HG03039 (cell line): ENCODE results near the gene AZU1.

Experiments
- ATAC-seq: cut with Tn5 transposase; IDR thresholded peaks from one replicate; pipeline ENCODE4 v1.9.1; 2021; ENCODE audit warnings: mild to moderate bottlenecking, moderate library complexity; ENCODE audit not compliant: unreplicated experiment

AZU1 gene

DNA sequence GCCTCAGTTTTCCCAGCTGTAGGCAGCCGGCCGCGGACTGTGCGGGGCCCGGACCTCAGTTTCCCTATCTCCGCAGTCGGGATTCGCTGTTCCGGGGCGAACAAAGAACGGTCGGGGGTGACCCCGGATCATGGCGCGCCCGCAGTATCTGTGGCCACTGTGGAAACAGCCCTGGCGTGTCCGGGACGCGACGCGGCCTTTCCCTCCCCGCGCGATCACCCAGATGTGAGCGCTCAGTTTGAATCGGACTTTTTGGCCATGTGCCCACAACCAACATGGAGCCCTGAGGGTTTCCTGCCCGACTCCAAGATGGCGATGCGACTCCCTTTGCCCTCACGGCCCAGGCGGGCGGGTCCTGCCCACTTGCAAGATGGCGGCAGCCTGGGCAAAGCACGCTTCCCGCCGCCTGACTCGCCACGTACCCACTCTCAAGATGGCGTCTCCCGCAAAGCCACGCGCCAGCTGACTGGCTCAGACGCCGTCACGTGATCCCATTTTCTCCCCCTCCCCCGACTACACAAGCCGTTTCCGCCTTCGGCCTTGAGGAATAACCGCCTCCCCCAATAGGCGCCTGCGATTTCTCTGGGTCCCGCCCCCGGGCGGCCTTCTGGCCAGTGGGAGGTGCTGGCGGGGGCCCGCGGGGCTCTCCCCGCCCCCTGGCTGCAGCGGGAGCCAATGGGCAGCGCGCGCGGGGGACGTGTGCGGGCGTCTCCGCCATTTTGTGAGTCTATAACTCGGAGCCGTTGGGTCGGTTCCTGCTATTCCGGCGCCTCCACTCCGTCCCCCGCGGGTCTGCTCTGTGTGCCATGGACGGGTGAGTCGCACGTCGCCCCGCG, 30.7 kb upstream of the AZU1 start, which contains the start of gene PTBP1:
Gene PTBP1, plus strand, starts transcription at position 761 of the 836 bp plus-strand sequence. Its CDS starts 46 bp downstream, at position 807.
- ATAC-seq = peak; percentile 70

DNA sequence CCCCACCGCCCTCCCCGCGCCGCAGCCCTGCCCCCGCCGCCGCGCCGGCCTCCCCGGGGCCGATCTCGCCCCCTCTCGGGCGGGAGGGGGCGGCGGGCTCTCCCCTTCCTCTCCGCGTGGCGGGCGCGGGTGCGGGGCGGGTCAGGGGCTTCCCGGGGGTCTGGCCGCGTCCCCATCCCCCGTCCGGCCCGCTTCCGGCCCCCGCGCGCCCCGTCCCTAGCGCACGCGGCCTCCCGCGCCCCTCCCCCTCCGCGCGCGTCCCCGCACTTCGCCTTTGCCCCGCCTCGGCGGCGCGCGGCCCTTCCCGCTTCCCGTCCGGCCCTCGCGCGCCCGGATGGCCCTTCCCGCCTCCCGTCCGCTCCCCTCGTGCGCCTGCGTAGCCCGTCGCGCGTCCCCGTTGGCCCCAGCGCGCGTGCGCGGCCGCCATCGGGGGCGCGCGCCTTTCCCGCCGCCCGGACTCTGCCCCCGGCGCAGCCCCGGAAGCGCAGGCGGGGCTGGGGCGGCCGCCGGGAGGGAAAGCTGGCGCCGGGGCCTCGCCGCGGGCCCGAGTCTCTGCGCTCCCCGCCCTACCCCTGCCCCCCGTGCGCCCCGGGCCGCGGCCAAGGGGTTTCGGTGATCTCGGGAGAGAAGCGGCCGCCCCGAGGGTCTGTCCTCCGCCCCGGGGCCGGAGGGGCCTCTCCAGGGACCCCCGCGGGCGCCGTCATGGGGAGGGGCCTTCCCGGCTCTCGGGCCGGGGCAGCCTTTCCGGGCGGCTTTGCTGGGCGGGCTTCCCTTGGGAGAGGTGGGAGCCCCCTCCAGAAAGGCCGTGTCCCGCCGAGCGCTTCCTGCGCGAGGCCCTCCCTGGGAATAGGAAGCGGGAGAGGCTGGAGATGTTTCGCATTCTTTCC, 29.9 kb upstream of the AZU1 start:
- peak; percentile 37 for ATAC-seq

DNA sequence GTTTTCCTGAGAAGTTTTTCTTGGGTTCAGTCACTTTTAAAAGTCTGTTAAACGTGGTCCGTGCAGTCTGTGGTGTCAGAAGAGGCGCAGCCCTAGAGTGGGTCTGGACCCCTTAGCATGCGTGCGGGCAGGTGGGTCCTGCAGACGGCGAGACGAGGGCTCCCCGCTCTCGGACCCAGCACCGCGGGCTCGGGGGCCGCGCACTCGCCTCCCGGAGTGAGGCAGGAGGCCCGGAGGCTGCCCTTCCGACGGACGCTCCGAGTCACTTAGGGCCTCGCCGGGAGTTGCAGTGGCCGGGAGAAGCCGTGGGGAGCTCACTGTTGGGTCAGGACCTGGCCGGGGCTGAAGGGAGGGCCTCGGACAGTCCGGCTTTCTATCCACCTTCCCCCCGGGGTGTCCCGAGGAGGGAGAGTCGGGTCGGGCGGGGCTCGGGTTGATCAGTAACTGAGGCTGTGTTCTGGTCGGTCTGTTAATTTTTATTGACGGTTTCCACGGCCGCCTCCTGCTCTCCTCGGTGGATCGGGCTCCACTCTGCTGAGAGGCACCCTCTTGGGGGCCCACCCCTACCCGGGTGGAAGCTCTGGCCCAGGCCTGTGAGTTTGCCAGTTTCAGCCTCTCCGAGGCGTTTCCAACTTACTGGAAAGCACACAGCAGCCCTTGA, 29.1 kb upstream of the AZU1 start:
- ATAC-seq = no peak

- no peak for ATAC-seq
Observed at GRCh38 chr19:799076-799881, 28.4 kb upstream of the AZU1 start.

GRCh38 chr19:800360-801029, 27.1 kb upstream of the AZU1 start:
- no peak for ATAC-seq

DNA sequence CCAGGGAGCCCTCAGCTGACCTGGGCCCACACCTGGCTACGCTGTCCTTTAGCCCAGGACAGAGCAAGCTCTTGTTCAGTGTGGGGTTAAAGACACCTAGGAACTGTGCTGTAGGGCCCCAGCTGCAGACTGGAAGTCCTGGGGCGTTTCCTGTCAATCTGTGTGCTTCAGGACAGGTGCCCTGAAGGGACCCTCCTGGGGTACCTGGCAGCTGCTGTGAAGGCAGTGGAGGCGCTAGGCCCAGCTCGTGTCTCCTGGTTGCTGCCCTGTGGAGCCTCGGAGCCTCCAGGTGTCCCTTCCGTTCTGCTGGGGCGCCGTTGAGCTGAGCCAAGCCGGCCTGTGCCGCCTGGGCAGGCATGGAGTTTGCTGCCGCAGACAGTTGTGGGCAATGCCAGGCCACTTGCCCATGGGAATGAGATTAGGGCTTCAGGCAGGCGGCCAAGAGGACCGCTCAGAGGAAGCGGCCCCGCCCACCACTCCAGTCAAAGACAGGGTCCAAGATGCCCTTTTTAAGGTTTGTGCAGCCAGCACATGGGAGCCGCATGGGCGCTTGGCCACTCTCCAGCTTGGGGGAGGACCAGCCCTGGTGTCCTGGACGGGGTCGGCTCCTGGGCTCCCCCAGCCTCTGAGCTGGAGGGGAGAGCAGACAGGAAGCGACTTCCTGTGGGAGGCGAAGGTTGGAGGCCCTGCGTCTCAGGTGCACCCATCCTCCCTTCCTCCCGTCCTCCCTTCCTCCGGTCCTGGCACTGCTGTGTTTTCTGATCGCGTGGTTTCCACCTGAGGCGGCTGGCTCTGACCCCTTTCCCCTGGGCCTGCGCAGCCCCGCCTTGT, 26.4 kb upstream of the AZU1 start:
- no peak for ATAC-seq

- no peak for ATAC-seq
Observed at GRCh38 chr19:801861-802497, 25.7 kb upstream of the AZU1 start.

DNA sequence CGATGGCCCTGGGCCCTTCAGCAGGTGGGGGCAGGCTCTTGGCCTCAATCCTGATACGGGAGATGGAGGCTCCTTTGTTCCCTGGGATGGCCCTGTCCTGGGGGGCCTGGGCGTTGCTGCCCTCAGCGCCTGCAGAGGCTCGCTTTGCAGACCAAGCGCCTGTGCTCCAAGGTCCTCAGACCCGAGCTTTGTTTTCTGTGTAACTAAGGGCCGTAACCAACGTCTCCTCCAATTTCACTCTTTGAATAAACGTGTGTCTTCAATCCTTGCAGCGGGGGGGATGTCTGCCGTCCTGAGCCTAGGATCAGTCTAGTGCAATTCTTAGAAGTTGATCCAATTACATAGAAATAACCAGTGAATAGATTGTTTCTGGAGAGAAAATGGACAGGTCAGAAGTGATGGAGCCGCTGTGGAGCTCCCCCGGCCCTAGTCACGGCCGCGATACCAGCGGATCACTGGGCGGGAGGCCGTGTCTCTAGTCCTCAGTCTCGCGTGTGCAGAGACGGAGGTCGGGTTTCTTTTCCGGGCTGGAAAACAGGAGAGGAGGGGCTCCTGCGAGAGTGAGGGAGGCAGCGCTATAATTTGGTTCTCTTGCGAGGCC, 25.0 kb upstream of the AZU1 start:
- no peak for ATAC-seq

DNA sequence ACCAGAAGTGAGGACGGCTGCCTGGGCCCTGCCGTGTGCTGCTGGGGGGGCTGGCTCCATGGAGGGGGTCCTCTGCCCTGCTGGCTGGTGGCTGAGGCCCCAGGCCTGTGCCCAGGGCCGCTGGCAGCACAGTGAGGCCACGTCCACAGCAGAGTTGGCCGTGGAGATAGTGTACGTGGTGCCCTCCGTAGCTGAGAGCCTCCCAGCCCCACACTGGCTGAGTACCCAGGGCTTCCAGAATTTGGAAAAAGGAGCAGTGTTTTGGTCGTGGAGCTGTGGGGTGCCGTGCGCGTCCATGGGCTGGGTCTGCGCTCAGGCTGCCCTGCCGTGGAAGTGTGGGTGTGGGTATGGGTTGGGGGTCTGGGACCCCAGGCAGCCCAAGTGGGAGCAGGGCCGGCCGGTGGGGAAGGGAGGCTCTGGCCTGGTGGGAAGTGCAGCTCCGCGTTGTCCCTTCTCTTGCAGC, 24.5 kb upstream of the AZU1 start:
- ATAC-seq = no peak

GRCh38 chr19:803686-804418, 23.8 kb upstream of the AZU1 start:
- no peak for ATAC-seq

- ATAC-seq = no peak
Observed at GRCh38 chr19:804419-805165, 23.0 kb upstream of the AZU1 start.

DNA sequence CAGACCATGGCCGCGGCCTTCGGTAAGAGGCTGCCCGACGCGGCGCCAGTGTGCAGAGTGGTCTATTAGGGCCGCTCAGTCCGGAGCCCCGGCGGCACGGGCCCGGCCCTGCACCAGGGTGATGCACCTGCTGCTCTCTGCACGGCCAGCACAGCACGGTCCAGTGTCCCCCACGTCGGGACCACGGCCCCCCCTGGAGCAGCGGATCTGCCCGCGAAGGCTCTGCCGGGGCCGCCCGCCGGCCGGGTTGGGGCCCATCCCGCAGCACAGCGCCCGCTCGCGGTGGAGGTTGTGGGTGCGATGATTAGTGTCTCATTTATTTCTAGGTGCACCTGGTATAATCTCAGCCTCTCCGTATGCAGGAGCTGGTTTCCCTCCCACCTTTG, 22.5 kb upstream of the AZU1 start:
- ATAC-seq = no peak

- no peak for ATAC-seq
Observed at GRCh38 chr19:805600-806550, 21.8 kb upstream of the AZU1 start.

DNA sequence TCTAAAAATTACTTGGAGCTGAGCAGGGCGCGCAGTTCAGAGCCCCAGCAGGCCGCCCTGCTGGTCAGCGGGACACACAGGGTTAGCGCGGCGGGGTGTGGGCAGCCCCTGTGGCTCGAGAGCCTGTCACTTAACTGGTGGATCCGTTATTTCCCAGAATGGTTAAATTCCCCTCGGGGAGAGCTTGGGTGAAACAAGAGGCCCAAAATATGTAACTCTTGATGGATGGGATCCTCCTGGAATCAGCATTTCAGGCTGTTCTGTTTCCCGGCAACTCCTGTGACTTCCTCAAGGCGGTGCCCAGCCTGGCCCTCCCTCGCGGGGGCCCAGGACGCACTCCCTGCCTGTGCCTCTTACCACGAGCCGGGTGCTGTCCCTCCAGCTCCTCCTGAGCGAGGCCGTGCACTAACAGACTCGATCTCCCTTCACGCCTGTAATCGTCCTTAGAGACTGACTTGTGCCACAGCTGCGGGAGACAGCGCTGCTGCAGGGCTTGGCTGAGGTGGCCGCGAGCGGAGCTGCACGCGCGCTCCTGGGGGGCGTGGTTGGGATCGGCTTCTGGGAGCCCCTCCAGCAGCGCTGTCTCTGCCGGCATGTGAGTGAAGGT, 20.7 kb upstream of the AZU1 start:
- no peak for ATAC-seq
